Skeletal muscle tissue (tissue), 4 donors: ENCODE measurements around the gene KIF26B. TPM values are rescaled to one million over a fixed set of nuclear protein-coding genes. Genes with fewer than 3 reads are reported as not detected.

Source experiments
- H3K27ac ChIP-seq: one replicate; pipeline ENCODE4 v1.7.0; 2013; ENCODE audit warnings: mild to moderate bottlenecking, low read depth, low read length, inconsistent platforms
- H3K27me3 ChIP-seq, 3 donors: one replicate each; pipeline ENCODE4 v1.7.0; 2013; ENCODE audit warnings: low read length in 3 of 3; ENCODE audit not compliant: control insufficient read depth in 3 of 3, insufficient read depth in 3 of 3
- H3K36me3 ChIP-seq, 3 donors: one replicate each; pipeline ENCODE4 v1.7.0; 2013; ENCODE audit warnings: low read length in 3 of 3; ENCODE audit not compliant: control insufficient read depth in 3 of 3, insufficient read depth in 3 of 3
- H3K4me1 ChIP-seq, 3 donors: one replicate each; pipeline ENCODE4 v1.7.0; 2013; ENCODE audit warnings: low read length in 3 of 3, mild to moderate bottlenecking in 3 of 3; ENCODE audit not compliant: control insufficient read depth in 3 of 3, insufficient read depth in 3 of 3
- H3K4me3 ChIP-seq, 3 donors: one replicate each; pipeline ENCODE4 v1.7.0; 2013; ENCODE audit warnings: low read length in 3 of 3
- H3K9ac ChIP-seq, 3 donors: one replicate each; pipeline ENCODE4 v1.7.0; 2013; ENCODE audit warnings: low read length in 3 of 3, mild to moderate bottlenecking in 3 of 3, moderate library complexity in 2 of 3, low read depth in 1 of 3
- H3K9me3 ChIP-seq, 3 donors: one replicate each; pipeline ENCODE4 v1.7.0; 2013; ENCODE audit warnings: low read length in 3 of 3; ENCODE audit not compliant: control insufficient read depth in 3 of 3
- total RNA-seq: library from RNA; depleted of rRNA; stranded (reverse); fragments of >200 nt; gene quantifications from one replicate; pipeline ENCODE4 v1.2.3, GENCODE V29; 2014
- donor health status: Osteomylitis.

KIF26B gene
- total RNA-seq, 1 donor from 2014 or later: 0.52 TPM

DNA sequence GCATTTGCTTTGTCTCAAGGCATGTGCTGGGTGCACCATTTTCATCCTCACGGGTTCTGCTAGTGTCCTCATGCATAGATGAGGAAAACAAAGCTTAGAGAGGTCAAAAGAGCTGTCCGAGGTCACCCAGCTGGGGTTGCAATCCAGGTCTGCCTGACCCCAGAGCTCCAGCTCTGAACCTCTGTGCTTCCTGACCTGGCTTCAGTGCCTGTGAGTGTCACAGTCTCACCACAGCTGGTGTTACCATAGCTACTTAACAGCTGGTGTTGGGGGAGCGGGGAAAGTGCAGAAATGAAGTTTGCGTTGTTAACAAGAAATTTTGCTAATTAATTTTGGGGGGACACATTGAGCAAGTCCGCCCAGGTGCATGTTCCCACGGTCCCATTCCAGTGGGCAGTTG lies 328.5 kb downstream of the KIF26B start:
- Histone ChIP-seq H3K27me3 (peaks cover 0 to 4% (median 0%) of the 10 kb centered on the region in 3 donors), H3K27ac (no peak overlapping the region), H3K9ac (no peak overlapping the region), H3K4me3 (no peak overlapping the region), H3K4me1 (no peaks in the 10 kb centered on the region), H3K36me3 (no peaks in the 10 kb centered on the region), H3K9me3 (no peaks in the 10 kb centered on the region)

DNA sequence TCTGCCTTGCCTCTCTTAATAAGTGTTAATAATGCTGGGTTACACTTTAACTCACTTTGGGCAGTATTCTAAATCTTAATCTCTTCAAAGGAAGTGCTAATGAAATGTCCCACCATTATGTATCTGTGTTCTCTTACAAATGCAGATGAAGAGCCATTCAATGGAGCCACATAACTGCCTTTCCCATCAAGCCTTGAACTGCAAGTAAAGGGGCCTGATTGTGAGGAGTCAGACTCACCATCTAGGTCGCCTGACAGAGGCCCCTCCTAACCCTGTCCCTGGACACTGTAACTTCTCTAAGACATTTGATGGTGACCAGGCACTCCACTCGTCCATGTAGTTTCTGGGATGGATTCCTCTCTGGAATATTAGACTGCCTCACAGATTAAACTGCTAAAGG lies 329.4 kb downstream of the KIF26B start:
- Histone ChIP-seq H3K4me3 (no peak overlapping the region), H3K27ac (no peak overlapping the region), H3K36me3 (no peaks in the 10 kb centered on the region), H3K27me3 (peaks cover 0 to 4% (median 0%) of the 10 kb centered on the region in 3 donors), H3K4me1 (no peaks in the 10 kb centered on the region), H3K9ac (no peak overlapping the region), H3K9me3 (no peaks in the 10 kb centered on the region)

DNA sequence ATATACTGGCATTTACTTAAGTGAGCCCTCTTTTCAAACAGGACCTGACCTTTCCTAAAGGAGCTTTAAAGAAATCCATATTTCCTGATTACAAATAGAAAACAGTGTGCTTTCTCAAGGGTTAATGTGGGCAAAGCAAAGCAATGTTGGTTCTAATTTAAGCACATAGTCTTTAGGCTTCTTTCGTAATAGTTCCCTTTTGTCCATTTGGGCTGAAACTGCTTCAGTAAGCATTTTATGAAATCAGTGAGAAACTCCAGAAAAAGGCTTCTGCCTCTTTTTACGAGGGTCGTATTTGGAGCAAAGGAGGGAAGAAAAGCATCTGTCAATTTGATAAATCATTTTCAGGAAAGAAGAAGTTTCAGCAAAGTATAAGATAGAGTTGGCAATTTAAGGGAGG lies 331.2 kb downstream of the KIF26B start:
- Histone ChIP-seq H3K4me1 (no peaks in the 10 kb centered on the region), H3K9ac (no peak overlapping the region), H3K27ac (no peak overlapping the region), H3K4me3 (no peak overlapping the region), H3K27me3 (peaks cover 0 to 4% (median 0%) of the 10 kb centered on the region in 3 donors), H3K36me3 (no peaks in the 10 kb centered on the region), H3K9me3 (no peaks in the 10 kb centered on the region)

DNA sequence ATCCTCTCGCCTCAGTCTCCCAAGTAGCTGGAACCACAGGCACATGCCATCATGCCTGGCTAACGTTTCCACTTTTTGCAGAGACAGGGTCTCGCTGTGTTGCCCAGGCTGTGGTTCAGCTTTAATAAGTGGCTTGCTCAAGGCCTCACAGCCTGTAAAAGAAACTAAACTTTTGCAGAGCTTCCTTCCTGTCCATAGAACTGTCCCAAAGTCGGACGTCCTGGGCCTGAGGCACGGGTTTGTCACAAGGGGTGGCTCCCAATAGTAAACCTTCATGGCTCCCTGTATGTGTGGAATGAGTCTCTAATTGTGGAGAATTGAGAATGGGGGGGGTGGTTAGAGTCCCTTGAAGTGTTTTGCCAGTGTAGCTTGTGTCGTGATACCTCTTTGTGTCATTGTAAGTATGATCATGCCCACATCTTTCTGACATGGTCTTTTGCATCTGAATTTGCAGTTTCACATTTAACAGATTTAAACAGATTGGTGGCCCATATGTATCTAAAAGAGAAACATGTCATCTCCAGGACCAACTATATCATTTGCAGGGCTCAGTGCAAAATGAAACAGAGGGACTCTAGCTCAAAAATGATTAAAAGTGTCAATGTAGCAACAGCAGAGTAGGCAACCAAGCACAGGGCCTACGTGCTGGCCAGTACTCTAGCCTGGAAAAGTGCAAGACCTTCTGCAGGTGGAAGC lies 332.1 kb downstream of the KIF26B start:
- H3K4me1 ChIP-seq: no peaks in the 10 kb centered on the region
- no peaks in the 10 kb centered on the region for H3K36me3 ChIP-seq
- no peak overlapping the region for H3K4me3 ChIP-seq
- no peak overlapping the region for H3K27ac ChIP-seq
- H3K9me3 ChIP-seq: no peaks in the 10 kb centered on the region
- no peak overlapping the region for H3K9ac ChIP-seq
- peaks cover 0 to 4% (median 0%) of the 10 kb centered on the region in 3 donors for H3K27me3 ChIP-seq

DNA sequence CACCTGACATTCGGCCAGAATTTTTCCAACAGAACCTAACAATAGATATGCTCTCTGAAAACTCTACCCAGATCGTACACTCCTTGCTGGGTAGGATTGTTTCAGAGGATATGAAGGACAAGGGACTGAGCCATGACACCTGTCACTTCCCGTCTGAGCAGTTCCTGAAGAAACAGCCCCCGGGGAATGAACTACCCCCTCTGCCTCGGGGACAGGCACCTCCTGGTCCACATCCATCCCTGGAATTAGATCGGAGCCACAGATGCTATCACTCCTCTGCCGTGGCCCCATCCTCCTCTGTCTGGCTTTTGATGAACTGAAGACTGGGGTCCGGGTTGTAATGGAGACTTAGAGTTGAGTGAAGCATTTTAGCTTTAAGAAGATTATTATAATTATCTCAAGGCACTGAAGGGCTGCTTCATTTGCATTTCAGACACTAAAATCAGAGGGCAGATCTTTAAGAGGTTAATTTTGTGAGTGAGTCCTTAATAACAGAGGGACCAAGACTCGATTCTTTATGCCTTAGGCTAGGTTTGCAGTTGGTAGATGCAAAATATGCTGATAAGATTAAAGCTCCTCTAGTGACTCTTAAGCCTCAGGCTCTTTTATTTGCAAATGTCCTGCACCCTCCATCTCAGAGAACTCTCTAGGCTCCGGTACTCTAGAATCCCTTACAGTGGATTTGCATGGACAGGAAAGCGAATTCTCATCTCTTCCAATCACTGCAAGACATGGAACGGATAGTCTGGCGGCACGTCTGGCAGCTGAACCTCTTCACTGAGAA lies 333.8 kb downstream of the KIF26B start:
- Histone ChIP-seq H3K4me3 (no peak overlapping the region), H3K9ac (no peak overlapping the region), H3K9me3 (no peaks in the 10 kb centered on the region), H3K27ac (no peak overlapping the region), H3K27me3 (no peaks in the 10 kb centered on the region), H3K4me1 (no peaks in the 10 kb centered on the region), H3K36me3 (no peaks in the 10 kb centered on the region)

DNA sequence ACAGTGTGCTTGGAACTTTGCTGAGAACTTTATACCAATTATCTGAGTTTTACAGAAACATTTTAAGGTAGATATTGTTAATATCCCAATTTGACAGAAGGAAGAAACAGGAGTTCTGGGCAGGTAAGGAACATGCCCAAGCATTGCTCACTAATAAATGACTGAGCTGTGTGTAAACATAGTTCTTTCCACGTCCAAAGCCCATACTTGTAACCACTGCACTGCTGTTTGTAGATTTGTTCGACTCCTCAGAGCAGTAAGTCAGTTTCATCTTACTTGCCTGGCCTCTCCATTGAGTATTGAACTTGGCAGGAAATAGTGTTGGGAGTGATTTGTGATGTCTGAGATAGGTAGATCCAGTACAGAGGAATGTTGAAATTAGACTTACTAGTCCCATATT lies 335.1 kb downstream of the KIF26B start:
- no peak overlapping the region for H3K27ac ChIP-seq
- H3K4me1 ChIP-seq: no peaks in the 10 kb centered on the region
- no peak overlapping the region for H3K9ac ChIP-seq
- H3K9me3 ChIP-seq: no peaks in the 10 kb centered on the region
- H3K36me3 ChIP-seq: no peaks in the 10 kb centered on the region
- no peaks in the 10 kb centered on the region for H3K27me3 ChIP-seq
- no peak overlapping the region for H3K4me3 ChIP-seq

DNA sequence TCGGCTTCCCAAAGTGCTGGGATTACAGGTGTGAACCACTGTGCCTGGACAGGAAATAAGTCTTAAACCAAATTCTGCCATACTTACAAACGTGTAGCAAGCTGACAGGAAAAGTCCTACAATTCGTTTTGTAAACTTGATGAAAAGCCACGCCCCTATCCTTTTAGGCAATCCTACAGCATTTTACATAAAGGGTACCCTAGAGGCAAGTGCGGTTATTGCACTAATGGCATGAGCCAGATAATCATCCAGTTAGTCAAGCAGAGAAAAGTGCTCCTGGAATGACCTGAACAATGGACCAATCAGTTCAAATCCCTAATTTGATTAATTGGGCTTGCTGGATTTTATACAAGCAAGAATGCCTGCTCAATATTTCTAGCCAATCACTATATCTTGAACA lies 338.2 kb downstream of the KIF26B start:
- Histone ChIP-seq H3K9me3 (no peaks in the 10 kb centered on the region), H3K27ac (no peak overlapping the region), H3K27me3 (no peaks in the 10 kb centered on the region), H3K4me3 (no peak overlapping the region), H3K9ac (no peak overlapping the region), H3K4me1 (no peaks in the 10 kb centered on the region), H3K36me3 (no peaks in the 10 kb centered on the region)

DNA sequence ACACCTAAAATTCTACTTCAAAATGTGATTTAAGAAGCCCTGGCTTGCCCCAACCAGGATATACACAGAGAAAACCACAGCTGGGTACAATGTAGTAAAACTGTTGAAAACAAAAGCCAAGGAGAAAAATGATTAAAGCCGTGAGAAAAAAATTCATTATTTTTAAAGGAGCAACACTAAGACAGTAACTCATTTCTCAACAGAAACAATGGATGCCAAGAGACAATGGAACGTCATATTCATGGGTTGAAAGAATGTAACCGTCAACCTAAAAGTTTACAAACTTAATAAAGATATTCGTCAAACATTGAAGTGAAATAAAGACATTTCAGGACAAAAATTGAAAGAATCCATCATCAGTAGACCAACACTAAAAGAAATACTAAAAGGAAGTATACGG lies 340.9 kb downstream of the KIF26B start:
- H3K4me3 ChIP-seq: no peak overlapping the region
- no peaks in the 10 kb centered on the region for H3K36me3 ChIP-seq
- H3K9ac ChIP-seq: no peak overlapping the region
- no peaks in the 10 kb centered on the region for H3K9me3 ChIP-seq
- H3K4me1 ChIP-seq: no peaks in the 10 kb centered on the region
- no peak overlapping the region for H3K27ac ChIP-seq
- no peaks in the 10 kb centered on the region for H3K27me3 ChIP-seq

DNA sequence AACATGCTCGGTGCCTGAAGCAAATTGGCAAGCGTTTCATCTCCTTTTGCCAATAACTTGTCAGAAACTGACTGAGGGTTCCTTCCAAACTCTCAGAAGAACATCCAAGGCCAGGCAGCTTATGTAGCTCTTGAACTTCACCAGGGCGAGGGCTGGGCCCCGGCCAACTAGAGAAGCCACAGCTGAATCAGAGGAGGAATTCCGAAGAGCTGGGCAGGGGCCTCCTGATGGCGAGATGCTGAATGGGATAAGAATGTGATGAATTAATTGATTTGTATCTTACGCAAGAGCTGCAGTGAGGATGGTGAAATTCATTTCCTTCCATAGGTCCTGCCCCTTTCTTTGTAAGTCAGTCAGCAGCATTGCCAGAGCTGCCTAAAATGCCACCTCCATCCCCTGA lies 345.8 kb downstream of the KIF26B start:
- H3K9ac ChIP-seq: no peak overlapping the region
- no peaks in the 10 kb centered on the region for H3K27me3 ChIP-seq
- no peak overlapping the region for H3K27ac ChIP-seq

DNA sequence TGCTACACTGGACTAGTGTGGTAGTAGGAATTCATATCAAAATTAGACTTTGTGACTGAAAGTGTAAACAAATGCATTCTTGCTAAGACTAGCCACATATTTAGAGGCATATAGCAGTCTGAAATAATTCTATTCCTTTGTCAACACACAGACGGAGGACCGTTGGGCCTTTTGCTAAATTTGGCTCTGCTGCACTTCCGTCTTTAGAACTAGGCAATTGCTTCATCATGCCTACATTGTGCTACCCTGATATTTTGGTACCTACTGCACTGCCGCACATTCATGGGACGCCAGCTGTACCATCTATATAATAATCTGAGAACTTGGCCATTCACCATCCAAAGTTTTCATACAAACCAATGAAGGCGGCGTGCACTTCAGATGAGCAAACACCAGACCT lies 346.8 kb downstream of the KIF26B start:
- Histone ChIP-seq H3K36me3 (no peaks in the 10 kb centered on the region), H3K9ac (no peak overlapping the region), H3K4me3 (no peak overlapping the region), H3K9me3 (no peaks in the 10 kb centered on the region), H3K27ac (no peak overlapping the region), H3K27me3 (no peaks in the 10 kb centered on the region), H3K4me1 (no peaks in the 10 kb centered on the region)

More for the DNA sequence above, 345.8 kb downstream of the KIF26B start:
- Histone ChIP-seq H3K36me3 (no peaks in the 10 kb centered on the region), H3K4me3 (no peak overlapping the region), H3K4me1 (no peaks in the 10 kb centered on the region), H3K9me3 (no peaks in the 10 kb centered on the region)
